Kidney (tissue), 14 donors: ENCODE measurements around the gene SPG7. TPM values are rescaled to one million over a fixed set of nuclear protein-coding genes. Genes with fewer than 3 reads are reported as not detected.

Source experiments
- DNase-seq, 5 donors: peaks; one replicate each; pipeline ENCODE4 v3.0.0-alpha.2; 2013 to 2020
- FAIRE-seq: peaks from 2 replicates; lab custom pipeline; 2012; peaks lifted over from hg19 to GRCh38; lab: Jason Lieb, UNC
- H3K27ac ChIP-seq, 2 donors: one replicate each; pipeline ENCODE4 v1.7.0; 2013; ENCODE audit warnings: low read depth in 2 of 2, low read length in 2 of 2, inconsistent platforms in 1 of 2
- H3K27me3 ChIP-seq: one replicate; pipeline ENCODE4 v1.7.1; 2013; ENCODE audit warnings: low read length, inconsistent platforms; ENCODE audit not compliant: control insufficient read depth, insufficient read depth
- H3K36me3 ChIP-seq, 3 donors: one replicate each; pipeline versions ENCODE4 v1.7.0 to v1.7.1; 2013; ENCODE audit warnings: low read length in 3 of 3, control low read depth in 1 of 3, inconsistent platforms in 1 of 3; ENCODE audit not compliant: insufficient read depth in 3 of 3, control insufficient read depth in 2 of 3
- H3K4me1 ChIP-seq, 3 donors: one replicate each; pipeline versions ENCODE4 v1.7.0 to v1.7.1; 2013; ENCODE audit warnings: low read length in 3 of 3, inconsistent platforms in 1 of 3, low read depth in 1 of 3; ENCODE audit not compliant: control insufficient read depth in 2 of 3, insufficient read depth in 2 of 3
- H3K4me3 ChIP-seq, 3 donors: one replicate each; pipeline versions ENCODE4 v1.7.0 to v1.8.1; 2013; ENCODE audit warnings: low read length in 3 of 3, control low read depth in 1 of 3, inconsistent platforms in 1 of 3
- H3K9ac ChIP-seq, 3 donors: one replicate each; pipeline versions ENCODE4 v1.7.0 to v1.7.1; 2013; ENCODE audit warnings: low read length in 3 of 3, control low read depth in 1 of 3, inconsistent platforms in 1 of 3
- H3K9me3 ChIP-seq, 3 donors: one replicate each; pipeline versions ENCODE4 v1.7.0 to v1.7.1; 2013; ENCODE audit warnings: low read length in 3 of 3, control low read depth in 1 of 3, inconsistent platforms in 1 of 3; ENCODE audit not compliant: control insufficient read depth in 2 of 3, insufficient read depth in 1 of 3
- CTCF ChIP-seq: IDR thresholded peaks from 3 replicates; pipeline ENCODE4 v1.5.1; 2012; ENCODE audit warnings: mild to moderate bottlenecking, moderate library complexity, borderline replicate concordance; ENCODE audit not compliant: insufficient read depth; ENCODE audit errors: extremely low read depth
- intact Hi-C: fragments of 100-400 bp; cut with DNase I; formaldehyde crosslinking; loops from one replicate; pipeline ENCODE4 v1.11.1; 2022
- polyA plus RNA-seq: library from polyadenylated mRNA; stranded (reverse); fragments of 350-450 nt; fragmentation: Illumina TruSeq; extraction: RNeasy Lipid Tissue Mini Kit (QIAGEN cat#74804); gene quantifications from one replicate; pipeline ENCODE4 v1.2.3, GENCODE V29; 2014; ENCODE audit warnings: low read depth, low replicate concordance; ENCODE audit not compliant: insufficient read depth
- total RNA-seq: library from RNA; stranded (reverse); fragmentation: NEBNext Ultra II Directional; extraction: Animal tissue kit (Norgen Biotek cat#: 25700); gene quantifications from one replicate; pipeline ENCODE4 v1.2.1, GENCODE V29; 2021
- donor health status: control.
- donor health status: control.
- donor health status: control.
- donor health status: control.
- donor health status: control.
- donor health status: DM: yes; HTN: yes; CAD: no.
- donor health status: Normal renal cell carcinoma (clear cell type).

SPG7 gene
- total and polyA plus RNA-seq, 2 donors from 2014 or later: 71.0 to 108 TPM

- no peak for TF ChIP-seq CTCF
- FAIRE-seq (no peak), DNase-seq (no peak)
- H3K9me3 ChIP-seq: no peaks in the 10 kb centered on the region
- no peaks in the 10 kb centered on the region for H3K27me3 ChIP-seq
- H3K9ac ChIP-seq: no peak overlapping the region
- H3K27ac ChIP-seq: no peak overlapping the region
- peaks cover 0 to 2% (median 0%) of the 10 kb centered on the region in 3 donors for H3K4me1 ChIP-seq
- H3K36me3 ChIP-seq: peaks cover 5 to 36% (median 28%) of the 10 kb centered on the region in 3 donors
- intact Hi-C loops: no loop called here
- no peak overlapping the region for H3K4me3 ChIP-seq
These were observed 11.7 kb downstream of the SPG7 start for GRCh38 chr16:89519881-89520280.

GRCh38 chr16:89522287-89522686 is 14.1 kb downstream of the SPG7 start:
- TF ChIP-seq CTCF: no peak
- no peak overlapping the region for H3K4me3 ChIP-seq
- no peak for DNase-seq
- no peak for FAIRE-seq
- H3K36me3 ChIP-seq: peaks cover 3 to 46% (median 38%) of the 10 kb centered on the region in 3 donors
- H3K27me3 ChIP-seq: no peaks in the 10 kb centered on the region
- H3K9ac ChIP-seq: no peak overlapping the region
- peaks cover 0 to 4% (median 0%) of the 10 kb centered on the region in 3 donors for H3K4me1 ChIP-seq
- intact Hi-C loops: no loop called here
- H3K27ac ChIP-seq: no peak overlapping the region
- no peaks in the 10 kb centered on the region for H3K9me3 ChIP-seq

GRCh38 chr16:89523680-89524344 is 15.6 kb downstream of the SPG7 start:
- H3K9ac ChIP-seq: no peak overlapping the region

More at GRCh38 chr16:89523680-89524344, 15.6 kb downstream of the SPG7 start:
- no peak for TF ChIP-seq CTCF
- Histone ChIP-seq H3K27me3 (no peaks in the 10 kb centered on the region), H3K4me3 (no peak overlapping the region), H3K36me3 (peaks cover 3 to 42% (median 32%) of the 10 kb centered on the region in 3 donors), H3K27ac (no peak overlapping the region), H3K9me3 (no peaks in the 10 kb centered on the region), H3K4me1 (peaks cover 0 to 4% (median 0%) of the 10 kb centered on the region in 3 donors)
- intact Hi-C loops: no loop called here
- FAIRE-seq (no peak), DNase-seq (peak in 1 of 5 donors; percentile 39)
